C4-2B (cell line): ENCODE measurements around the gene CDKN1A.

Source experiments
- H3K27ac ChIP-seq: fragments of 450-650 bp; 2 replicates; pipeline ENCODE4 v1.5.1; 2017
- CTCF ChIP-seq: fragments of 450-650 bp; conservative IDR thresholded peaks from 2 replicates; pipeline ENCODE4 v1.5.1; 2017; ENCODE audit warnings: mild to moderate bottlenecking
- ZFX ChIP-seq: fragments of 450-650 bp; IDR thresholded peaks from 2 replicates; pipeline ENCODE4 v1.6.1; 2017

CDKN1A gene

DNA sequence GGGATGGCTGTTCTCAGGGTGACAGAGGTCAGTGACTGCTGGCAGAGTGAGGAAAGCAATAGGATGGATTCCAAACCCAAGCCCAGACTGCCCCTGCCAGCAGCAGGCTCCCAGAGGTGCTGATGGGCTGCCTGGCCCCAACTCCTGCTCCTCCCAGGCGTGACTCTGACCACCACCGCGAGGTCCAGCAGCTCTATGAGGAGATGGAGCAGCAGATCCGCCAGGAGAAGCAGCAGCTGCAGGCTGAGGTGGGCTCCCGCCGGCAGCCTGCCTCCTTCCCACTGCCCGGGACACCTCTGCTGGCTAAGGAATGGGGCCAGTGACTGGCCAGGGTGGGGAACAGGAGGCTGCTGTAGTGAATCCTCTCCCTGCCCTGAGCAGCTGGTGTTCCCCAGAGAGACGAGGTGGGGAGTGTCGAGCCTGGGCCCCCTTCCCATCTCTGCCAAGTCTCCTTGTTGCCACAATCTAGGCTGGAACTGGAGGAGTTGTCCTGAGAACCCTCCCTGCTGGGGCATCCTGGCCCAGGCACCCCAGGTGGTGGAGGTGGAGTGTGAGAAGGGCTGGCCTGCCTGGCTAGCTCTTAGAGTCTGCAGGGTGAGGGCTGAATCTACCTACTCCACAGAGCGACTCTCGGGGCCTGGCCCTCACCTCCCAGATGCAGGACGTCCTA, 39.5 kb downstream of the CDKN1A start:
- no peak overlapping the region for H3K27ac ChIP-seq
- TF ChIP-seq ZFX (no peak), CTCF (no peak)

DNA sequence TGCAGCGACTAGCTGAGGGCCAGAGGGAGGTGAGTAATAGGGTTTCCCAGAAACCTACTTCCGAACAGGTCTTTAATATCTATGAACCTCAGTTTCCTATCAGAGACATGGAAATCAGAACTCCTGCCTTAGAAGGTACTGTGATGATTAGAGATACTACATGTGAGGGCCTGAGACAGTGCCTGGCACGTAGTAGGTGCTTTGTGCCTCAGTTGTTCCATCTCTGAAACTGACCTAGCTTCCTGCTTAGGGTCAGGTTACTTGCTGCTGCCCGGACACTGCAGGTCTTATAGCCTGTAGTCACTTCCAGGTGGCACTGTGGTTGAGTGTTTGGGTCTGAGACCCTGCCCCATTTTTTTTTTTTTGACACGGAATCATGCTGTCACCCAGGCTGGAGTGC, 40.0 kb downstream of the CDKN1A start:
- no peak overlapping the region for H3K27ac ChIP-seq
- TF ChIP-seq ZFX (no peak), CTCF (no peak)

- H3K27ac ChIP-seq: no peak overlapping the region
- TF ChIP-seq ZFX (no peak), CTCF (no peak)
Observed at GRCh38 chr6:36719126-36719525, 40.6 kb downstream of the CDKN1A start.

- H3K27ac ChIP-seq: no peak overlapping the region
- TF ChIP-seq ZFX (no peak), CTCF (no peak)
Observed at GRCh38 chr6:36720251-36721141, 42.0 kb downstream of the CDKN1A start.

- TF ChIP-seq ZFX (no peak), CTCF (no peak)
- H3K27ac ChIP-seq: no peak overlapping the region
Observed at GRCh38 chr6:36721369-36722140, 43.0 kb downstream of the CDKN1A start.

- TF ChIP-seq CTCF: no peak
- TF ChIP-seq ZFX: no peak
- no peak overlapping the region for H3K27ac ChIP-seq
Observed at GRCh38 chr6:36722365-36722764, 43.9 kb downstream of the CDKN1A start.
